H9 (cell line): ENCODE data around the gene UBE2E1. TPM values are rescaled to one million over a fixed set of nuclear protein-coding genes. Genes with fewer than 3 reads are reported as not detected.

Experiments used
- DNase-seq: peaks from one replicate; pipeline ENCODE4 v3.0.0-alpha.2; 2017
- H2AFZ ChIP-seq: one replicate; pipeline ENCODE4 v1.6.1; 2013; ENCODE audit warnings: mild to moderate bottlenecking, low read length, control low read depth, moderate library complexity
- H2AK5ac ChIP-seq: 2 replicates; pipeline ENCODE4 v1.6.1; 2013; ENCODE audit warnings: low read length, control low read depth, mixed read lengths; ENCODE audit not compliant: insufficient read length
- H2BK120ac ChIP-seq: one replicate; pipeline ENCODE4 v1.6.1; 2013; ENCODE audit warnings: low read depth, mild to moderate bottlenecking, low read length, control low read depth, inconsistent platforms; ENCODE audit not compliant: poor library complexity, severe bottlenecking
- H2BK12ac ChIP-seq: 2 replicates; pipeline ENCODE4 v1.6.1; 2013; ENCODE audit warnings: low read length, control low read depth, mixed read lengths, low read depth; ENCODE audit not compliant: insufficient read length
- H2BK15ac ChIP-seq: 2 replicates; pipeline ENCODE4 v1.6.1; 2013; ENCODE audit warnings: low read depth, low read length, control low read depth
- H2BK20ac ChIP-seq: one replicate; pipeline ENCODE4 v1.6.1; 2013; ENCODE audit warnings: low read depth, mild to moderate bottlenecking, low read length, control low read depth, inconsistent platforms; ENCODE audit not compliant: poor library complexity, severe bottlenecking
- H2BK5ac ChIP-seq: 2 replicates; pipeline ENCODE4 v1.6.1; 2013; ENCODE audit warnings: low read length, control low read depth, mixed read lengths; ENCODE audit not compliant: insufficient read length
- H3K14ac ChIP-seq: 2 replicates; pipeline ENCODE4 v1.6.1; 2013; ENCODE audit warnings: low read length, control low read depth; ENCODE audit not compliant: insufficient read depth
- H3K18ac ChIP-seq: 2 replicates; pipeline ENCODE4 v1.6.1; 2013; ENCODE audit warnings: low read depth, mild to moderate bottlenecking, mixed read lengths, low read length, control low read depth; ENCODE audit not compliant: insufficient read length
- H3K23ac ChIP-seq: 2 replicates; pipeline ENCODE4 v1.6.1; 2013; ENCODE audit warnings: low read length, control low read depth, mixed read lengths, low read depth; ENCODE audit not compliant: insufficient read length
- H3K23me2 ChIP-seq: 2 replicates; pipeline ENCODE4 v1.6.1; 2013; ENCODE audit warnings: low read depth, mild to moderate bottlenecking, mixed read lengths, low read length, control low read depth; ENCODE audit not compliant: insufficient read length, poor library complexity, severe bottlenecking
- H3K27ac ChIP-seq: 2 replicates; pipeline ENCODE4 v1.5.1; 2013; ENCODE audit warnings: low read length, control low read depth, mixed read lengths, low read depth; ENCODE audit not compliant: insufficient read length
- H3K27me3 ChIP-seq: 2 replicates; pipeline ENCODE4 v1.6.1; 2013; ENCODE audit warnings: low read length, control low read depth, inconsistent platforms; ENCODE audit not compliant: insufficient read depth
- H3K4ac ChIP-seq: 2 replicates; pipeline ENCODE4 v1.6.1; 2013; ENCODE audit warnings: low read depth, mild to moderate bottlenecking, control low read depth, inconsistent platforms, low read length, moderate library complexity
- H3K4me1 ChIP-seq: 2 replicates; pipeline ENCODE4 v1.6.1; 2013; ENCODE audit warnings: low read length, control low read depth, inconsistent platforms; ENCODE audit not compliant: insufficient read depth
- H3K4me2 ChIP-seq: 2 replicates; pipeline ENCODE4 v1.6.1; 2013; ENCODE audit warnings: low read length, control low read depth, mixed read lengths; ENCODE audit not compliant: insufficient read length, insufficient read depth
- H3K56ac ChIP-seq: 2 replicates; pipeline ENCODE4 v1.6.1; 2013; ENCODE audit warnings: low read depth, mild to moderate bottlenecking, mixed read lengths, low read length, control low read depth; ENCODE audit not compliant: insufficient read length
- H3K79me1 ChIP-seq: 2 replicates; pipeline ENCODE4 v1.6.1; 2013; ENCODE audit warnings: low read depth, mild to moderate bottlenecking, moderate library complexity, low read length, control low read depth, inconsistent platforms; ENCODE audit not compliant: insufficient read depth, poor library complexity, severe bottlenecking
- H3K79me2 ChIP-seq: 2 replicates; pipeline ENCODE4 v1.6.1; 2013; ENCODE audit warnings: low read length, control low read depth, inconsistent platforms; ENCODE audit not compliant: insufficient read depth
- H3K9ac ChIP-seq: 2 replicates; pipeline ENCODE4 v1.6.1; 2013; ENCODE audit warnings: low read length, control low read depth, mixed read lengths; ENCODE audit not compliant: insufficient read length; ENCODE audit errors: extremely low read depth
- H3K9me3 ChIP-seq: one replicate; pipeline ENCODE4 v1.6.1; 2013; ENCODE audit warnings: low read depth, low read length, inconsistent platforms; ENCODE audit not compliant: control insufficient read depth
- H3T11ph ChIP-seq: one replicate; pipeline ENCODE4 v1.6.1; 2013; ENCODE audit warnings: mild to moderate bottlenecking, low read length, control low read depth, inconsistent platforms
- H4K20me1 ChIP-seq: one replicate; pipeline ENCODE4 v1.6.1; 2013; ENCODE audit not compliant: control insufficient read depth, insufficient read length, insufficient read depth
- H4K5ac ChIP-seq: 2 replicates; pipeline ENCODE4 v1.6.1; 2013; ENCODE audit warnings: low read depth, mild to moderate bottlenecking, mixed read lengths, low read length, control low read depth; ENCODE audit not compliant: insufficient read length
- H4K8ac ChIP-seq: replicated peaks from 2 replicates; pipeline ENCODE4 v1.6.1; 2013; ENCODE audit warnings: low read length, control low read depth, mixed read lengths, low read depth; ENCODE audit not compliant: insufficient read length
- H4K91ac ChIP-seq: 2 replicates; pipeline ENCODE4 v1.6.1; 2013; ENCODE audit warnings: low read depth, mild to moderate bottlenecking, moderate library complexity, mixed read lengths, low read length, control low read depth; ENCODE audit not compliant: insufficient read length
- H3K27ac Mint-ChIP-seq, 3 experiments: 2 replicates in 2 of 3; 3 replicates in 1 of 3; pipeline ENCODE4 v1.8.0; 2020 to 2021; ENCODE audit warnings: mixed read lengths in 3 of 3, mild to moderate bottlenecking in 1 of 3, moderate library complexity in 1 of 3
- H3K27me3 Mint-ChIP-seq: 2 replicates; pipeline ENCODE4 v1.8.0; 2021; ENCODE audit warnings: low read depth, mild to moderate bottlenecking, moderate library complexity, mixed read lengths
- H3K36me3 Mint-ChIP-seq, 3 experiments: 2 replicates in 2 of 3; 3 replicates in 1 of 3; pipeline ENCODE4 v1.8.0; 2020 to 2021; ENCODE audit warnings: low read depth in 3 of 3, mixed read lengths in 3 of 3; ENCODE audit not compliant: insufficient read depth in 1 of 3
- H3K4me1 Mint-ChIP-seq, 2 experiments: 2 replicates each; pipeline ENCODE4 v1.8.0; 2020; ENCODE audit warnings: mixed read lengths in 2 of 2
- H3K4me3 Mint-ChIP-seq, 2 experiments: 2 replicates in 1 of 2; 3 replicates in 1 of 2; pipeline ENCODE4 v1.8.0; 2020 to 2021; ENCODE audit warnings: mild to moderate bottlenecking in 2 of 2, mixed read lengths in 2 of 2, moderate library complexity in 1 of 2
- H3K9me3 Mint-ChIP-seq, 2 experiments: 2 replicates in 1 of 2; 3 replicates in 1 of 2; pipeline ENCODE4 v1.8.0; 2020; ENCODE audit warnings: mild to moderate bottlenecking in 2 of 2, mixed read lengths in 2 of 2, moderate library complexity in 1 of 2
- CTCF ChIP-seq: fragments of 200-600 bp; sonication (generic); conservative IDR thresholded peaks from 3 replicates; pipeline ENCODE4 v1.8.0; 2021; ENCODE audit warnings: antibody characterized with exemption, mild to moderate bottlenecking
- WGBS: extraction: QIAGEN DNeasy Blood & Tissue Kit; methylation state at CpG from one replicate; pipeline ENCODE4 v1.1.7; 2013; ENCODE audit warnings: missing lambda C conversion rate, low lambda C conversion rate, mixed read lengths; ENCODE audit not compliant: insufficient read length; ENCODE audit errors: extremely low coverage; 5-methylcytosine and 5-hydroxymethylcytosine counted together
- total RNA-seq: library from RNA; stranded (reverse); gene quantifications from 2 replicates; pipeline ENCODE4 v1.2.1, GENCODE V29; 2021

UBE2E1 gene
- total RNA-seq, 1 experiment from 2014 or later = 142 TPM

- DNase-seq = no peak
- no peak overlapping the region for H2BK12ac ChIP-seq
- H3K4ac ChIP-seq = no peak overlapping the region
- no peak overlapping the region for H2BK20ac ChIP-seq
- H3K9ac ChIP-seq = no peak overlapping the region
- no peaks in the 10 kb centered on the region for H3K27me3 ChIP-seq
- H3K18ac ChIP-seq = no peak overlapping the region
- H3T11ph ChIP-seq = no peak overlapping the region
- no peak overlapping the region for H3K27ac ChIP-seq
- no peak overlapping the region for H3K14ac ChIP-seq
- peaks cover 7% of the 10 kb centered on the region for H3K79me1 ChIP-seq
- no peak overlapping the region for H3K4me2 ChIP-seq
- peaks cover 26% of the 10 kb centered on the region for H3K79me2 ChIP-seq
- no peak for TF ChIP-seq CTCF
- H3K27me3 Mint-ChIP-seq = no peaks in the 10 kb centered on the region
- H2BK5ac ChIP-seq = no peak overlapping the region
- no peak overlapping the region for H4K91ac ChIP-seq
- H3K36me3 Mint-ChIP-seq = peaks cover 6 to 16% (median 8%) of the 10 kb centered on the region in 3 experiments; a peak in 6 of 7 replicates
- H3K9me3 ChIP-seq = no peaks in the 10 kb centered on the region
- peaks cover 3% of the 10 kb centered on the region for H3K23me2 ChIP-seq
- no peak overlapping the region for H3K56ac ChIP-seq
- no CpG with 5 or more reads among the region's 1 CpG for WGBS
- no peak overlapping the region for H2AFZ ChIP-seq
- no peak overlapping the region for H3K23ac ChIP-seq
- no peak overlapping the region for H4K5ac ChIP-seq
- no peak overlapping the region for H2BK15ac ChIP-seq
- H4K20me1 ChIP-seq = no peaks in the 10 kb centered on the region
- peaks cover 9% of the 10 kb centered on the region; the same call in 1 of the 2 replicates for H3K4me1 ChIP-seq
- no peak overlapping the region for H3K4me3 Mint-ChIP-seq
- no peak overlapping the region for H4K8ac ChIP-seq
- H3K4me1 Mint-ChIP-seq = peaks cover 76 to 77% of the 10 kb centered on the region in 2 experiments
- H2AK5ac ChIP-seq = no peak overlapping the region
- H3K9me3 Mint-ChIP-seq = no peaks in the 10 kb centered on the region
- no peak overlapping the region for H2BK120ac ChIP-seq
- H3K27ac Mint-ChIP-seq = peak overlapping the region in 2 of 3 experiments; percentile 4 to 22; a peak in 3 of 7 replicates
Observed at GRCh38 chr3:23821858-23822257, 16.1 kb downstream of the UBE2E1 start.
